ENCODE results near the gene ABCC4. TPM values are rescaled to one million over a fixed set of nuclear protein-coding genes. Genes with fewer than 3 reads are reported as not detected.
"Not testable (repeated sequence)": the region's sequence is repeated elsewhere in the genome, so short reads cannot be mapped to it uniquely, and the experiment has no call there.

Gene ABCC4
- total RNA-seq, 4 donors from 2014 or later: 15.8 to 26.0 (median 23.8) TPM

DNA sequence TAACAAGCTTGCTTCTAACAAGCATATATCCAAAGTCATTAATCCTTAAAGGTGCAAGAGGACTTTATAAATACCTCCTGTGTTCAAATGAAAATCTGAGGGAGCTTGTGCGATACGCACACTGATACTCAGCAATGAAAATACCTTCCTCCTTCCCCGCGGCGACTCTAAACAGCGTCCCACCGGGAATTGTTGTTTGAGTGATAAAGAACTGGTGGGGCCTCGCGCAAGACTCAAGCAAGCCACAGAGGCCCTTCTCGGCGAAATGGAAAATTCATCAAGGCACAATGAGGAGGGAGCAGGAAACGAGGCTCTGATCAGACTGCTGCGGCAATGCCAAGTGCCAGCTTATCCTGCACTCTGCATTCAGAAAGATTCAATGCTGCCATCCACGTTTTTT is 126.7 kb downstream of the ABCC4 start:
- Histone ChIP-seq H3K36me3 (no peaks in the 10 kb centered on the region), H3K4me3 (no peak overlapping the region), H3K9me3 (no peaks in the 10 kb centered on the region), H3K4me1 (no peaks in the 10 kb centered on the region), H3K27me3 (no peaks in the 10 kb centered on the region), H3K27ac (no peak overlapping the region)
- WGBS, 2 donors (ENCODE audit: low coverage in 1 of 2): 88 to 91% methylated on average over 12 to 14 of the region's 14 CpGs
- TF ChIP-seq, protein P1, sequence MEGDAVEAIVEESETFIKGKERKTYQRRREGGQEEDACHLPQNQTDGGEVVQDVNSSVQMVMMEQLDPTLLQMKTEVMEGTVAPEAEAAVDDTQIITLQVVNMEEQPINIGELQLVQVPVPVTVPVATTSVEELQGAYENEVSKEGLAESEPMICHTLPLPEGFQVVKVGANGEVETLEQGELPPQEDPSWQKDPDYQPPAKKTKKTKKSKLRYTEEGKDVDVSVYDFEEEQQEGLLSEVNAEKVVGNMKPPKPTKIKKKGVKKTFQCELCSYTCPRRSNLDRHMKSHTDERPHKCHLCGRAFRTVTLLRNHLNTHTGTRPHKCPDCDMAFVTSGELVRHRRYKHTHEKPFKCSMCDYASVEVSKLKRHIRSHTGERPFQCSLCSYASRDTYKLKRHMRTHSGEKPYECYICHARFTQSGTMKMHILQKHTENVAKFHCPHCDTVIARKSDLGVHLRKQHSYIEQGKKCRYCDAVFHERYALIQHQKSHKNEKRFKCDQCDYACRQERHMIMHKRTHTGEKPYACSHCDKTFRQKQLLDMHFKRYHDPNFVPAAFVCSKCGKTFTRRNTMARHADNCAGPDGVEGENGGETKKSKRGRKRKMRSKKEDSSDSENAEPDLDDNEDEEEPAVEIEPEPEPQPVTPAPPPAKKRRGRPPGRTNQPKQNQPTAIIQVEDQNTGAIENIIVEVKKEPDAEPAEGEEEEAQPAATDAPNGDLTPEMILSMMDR (IDR thresholded peaks at IDR 0.05): no peak
- TF ChIP-seq POLR2AphosphoS5 (IDR thresholded peaks at IDR 0.05) (no peak), POLR2A (IDR thresholded peaks at IDR 0.05) (no peak)
- in situ Hi-C loops (cut with MboI; ENCODE audit: low pct_ligation_motif_present in 1 of 4, low pct_unique_long_range_greater_than_20kb in 1 of 4, low sequenced_read_pairs in 3 of 4): loop anchor here in 1 of 4 donors (25.0 kb wide), 1 partner anchor 487 kb away; no protein-coding TSS in a partner anchor
- no peak for DNase-seq
- intact Hi-C loops (cut with DNase I; ENCODE audit: low total_unique reads): loop anchor here (10.0 kb wide), 1 partner anchor 1310 kb away; no protein-coding TSS in a partner anchor

DNA sequence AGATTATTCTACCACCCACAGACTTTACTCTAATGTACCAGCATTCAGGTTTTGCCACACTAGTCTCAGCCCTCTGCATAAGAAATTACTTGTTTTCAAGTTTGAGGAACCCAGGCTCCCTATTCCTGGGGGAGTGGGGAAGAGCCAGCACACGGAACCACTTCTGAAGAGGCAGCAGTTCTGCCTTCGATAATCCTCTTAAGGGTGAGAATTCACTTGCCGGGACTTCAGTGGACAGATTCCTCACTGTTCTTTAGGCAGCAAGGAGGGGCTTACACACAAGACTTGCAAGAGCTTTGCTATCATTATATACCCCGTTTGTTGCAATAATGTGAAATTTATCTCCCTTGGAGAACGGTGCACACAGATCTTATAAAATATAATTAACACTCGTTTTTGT is 133.1 kb downstream of the ABCC4 start:
- DNase-seq: no peak
- Histone ChIP-seq H3K27me3 (no peaks in the 10 kb centered on the region), H3K9me3 (no peaks in the 10 kb centered on the region), H3K36me3 (peaks cover 0 to 3% (median 0%) of the 10 kb centered on the region in 4 donors), H3K4me3 (no peak overlapping the region), H3K4me1 (peaks cover 0 to 7% (median 0%) of the 10 kb centered on the region in 4 donors), H3K27ac (no peak overlapping the region)
- intact Hi-C loops (cut with DNase I; ENCODE audit: low total_unique reads) (no loop called here), in situ Hi-C loops (cut with MboI; ENCODE audit: low pct_ligation_motif_present in 1 of 4, low pct_unique_long_range_greater_than_20kb in 1 of 4, low sequenced_read_pairs in 3 of 4) (loop anchor here in 1 of 4 donors (25.0 kb wide), 1 partner anchor 481 kb away; no protein-coding TSS in a partner anchor)
- 95 to 96% methylated on average over 6 of the region's 6 CpGs for WGBS, 2 donors (ENCODE audit: low coverage in 1 of 2)
- no peak for TF ChIP-seq POLR2A (IDR thresholded peaks at IDR 0.05)
- TF ChIP-seq POLR2AphosphoS5 (IDR thresholded peaks at IDR 0.05): no peak
- TF ChIP-seq, protein P1 (IDR thresholded peaks at IDR 0.05): no peak
- TF ChIP-seq EP300 (IDR thresholded peaks at IDR 0.05; ENCODE audit: low read depth): no peak

DNA sequence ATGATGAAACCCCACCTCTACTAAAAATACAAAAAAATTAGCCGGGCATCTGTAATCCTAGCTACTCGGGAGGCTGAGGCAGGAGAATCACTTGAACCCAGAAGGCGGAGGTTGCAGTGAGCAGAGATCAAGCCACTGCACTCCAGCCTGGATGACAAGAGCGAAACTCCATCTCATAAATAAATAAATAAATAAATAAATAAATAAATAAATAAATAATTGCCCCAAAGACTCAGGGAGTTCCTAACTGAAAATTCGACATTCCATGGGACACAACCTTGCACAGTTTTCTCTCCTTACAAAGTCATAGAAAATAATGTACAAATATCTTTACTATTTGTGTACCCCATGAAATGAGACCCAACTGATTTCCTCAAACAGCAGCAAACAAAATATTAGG is 134.2 kb downstream of the ABCC4 start:
- not testable (repeated sequence) for DNase-seq
- 95 to 98% methylated on average over 5 of the region's 5 CpGs for WGBS, 2 donors (ENCODE audit: low coverage in 1 of 2)

DNA sequence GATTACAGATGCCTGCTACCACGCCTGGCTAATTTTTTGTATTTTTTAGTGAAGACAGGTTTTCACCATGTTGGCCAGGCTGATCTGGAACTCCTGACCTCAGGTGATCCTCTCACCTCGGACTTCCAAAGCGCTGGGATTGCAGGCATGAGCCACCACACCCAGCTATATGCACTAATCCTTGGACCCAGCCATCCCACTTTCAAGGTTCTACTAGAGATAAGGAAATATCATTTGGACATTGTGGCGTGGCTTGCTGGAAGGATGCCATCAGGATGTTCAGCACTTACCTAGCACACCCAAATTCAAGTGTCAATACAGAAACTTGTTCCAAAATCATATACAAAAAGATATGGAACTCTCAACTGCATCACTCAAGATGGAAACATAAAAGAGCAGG is 136.4 kb downstream of the ABCC4 start:
- no peak for TF ChIP-seq POLR2A (IDR thresholded peaks at IDR 0.05)
- TF ChIP-seq EP300 (IDR thresholded peaks at IDR 0.05; ENCODE audit: low read depth): no peak
- TF ChIP-seq POLR2AphosphoS5 (IDR thresholded peaks at IDR 0.05): peak in 1 of 3 donors; percentile 9
- TF ChIP-seq, protein P1 (IDR thresholded peaks at IDR 0.05): no peak
- no peaks in the 10 kb centered on the region for H3K9me3 ChIP-seq
- no peaks in the 10 kb centered on the region for H3K27me3 ChIP-seq
- intact Hi-C loops (cut with DNase I; ENCODE audit: low total_unique reads): no loop called here
- H3K4me1 ChIP-seq: peaks cover 0 to 7% (median 0%) of the 10 kb centered on the region in 4 donors
- in situ Hi-C loops (cut with MboI; ENCODE audit: low pct_ligation_motif_present in 1 of 4, low pct_unique_long_range_greater_than_20kb in 1 of 4, low sequenced_read_pairs in 3 of 4): loop anchor here in 1 of 4 donors (25.0 kb wide), 1 partner anchor 478 kb away; no protein-coding TSS in a partner anchor
- no peak overlapping the region for H3K4me3 ChIP-seq
- DNase-seq: peak; percentile 72
- 33 to 70% methylated on average over 1 to 4 of the region's 4 CpGs for WGBS, 2 donors (ENCODE audit: low coverage in 1 of 2)
- H3K27ac ChIP-seq: no peak overlapping the region
- peaks cover 0 to 3% (median 0%) of the 10 kb centered on the region in 4 donors for H3K36me3 ChIP-seq

More for the DNA sequence above, 134.2 kb downstream of the ABCC4 start:
- intact Hi-C loops (cut with DNase I; ENCODE audit: low total_unique reads); H3K27me3 ChIP-seq; H3K4me3 ChIP-seq; H3K9me3 ChIP-seq; H3K4me1 ChIP-seq; H3K27ac ChIP-seq; H3K36me3 ChIP-seq: not testable (repeated sequence)
- in situ Hi-C loops (cut with MboI; ENCODE audit: low pct_ligation_motif_present in 1 of 4, low pct_unique_long_range_greater_than_20kb in 1 of 4, low sequenced_read_pairs in 3 of 4): loop anchor here in 1 of 4 donors (25.0 kb wide), 1 partner anchor 480 kb away; no protein-coding TSS in a partner anchor

All from transverse colon (tissue), 4 donors.